AG04450 (cell line): ENCODE measurements around the gene PRR3. TPM values are rescaled to one million over a fixed set of nuclear protein-coding genes. Genes with fewer than 3 reads are reported as not detected.
A peak's percentile ranks its signal among the peaks of the same experiment; 100 is the strongest.

Experiments used
- CTCF ChIA-PET: fragments of 300-600, 350-600 bp; formaldehyde crosslinking; extraction: SDS; loops from one replicate; lab custom pipeline; 2022; ENCODE audit warnings: antibody characterized with exemption, inconsistent platforms; lab: Charles Lee
- POLR2A ChIA-PET: fragments of 350-600 bp; formaldehyde crosslinking; extraction: SDS; loops from one replicate; lab custom pipeline; 2021; ENCODE audit warnings: antibody characterized with exemption, inconsistent platforms; lab: Yijun Ruan, JAX
- DNase-seq: peaks from one replicate; pipeline ENCODE4 v3.0.0-alpha.2; 2011; ENCODE audit warnings: low read depth, low spot score
- H3K27ac ChIP-seq: one replicate; pipeline ENCODE4 v1.5.1; 2012; ENCODE audit warnings: low read depth, low read length, control low read depth
- H3K27me3 ChIP-seq: one replicate; pipeline ENCODE4 v1.6.0; 2012; ENCODE audit warnings: low read length; ENCODE audit not compliant: control insufficient read depth, insufficient read depth
- H3K4me3 ChIP-seq: 2 replicates; pipeline ENCODE4 v1.5.1; 2011; ENCODE audit warnings: mild to moderate bottlenecking, low read depth, low read length, control low read depth
- H3K9me3 ChIP-seq: 2 replicates; pipeline ENCODE4 v1.5.1; 2012; ENCODE audit warnings: low read length; ENCODE audit not compliant: control insufficient read depth, insufficient read depth
- polyA plus RNA-seq: library from polyadenylated mRNA; depleted of rRNA; stranded (reverse); fragments of >200 nt; gene quantifications from 2 replicates; pipeline ENCODE4 v1.2.3, GENCODE V29; 2011
- TF ChIP-seq, protein P1 (sequence below): IDR thresholded peaks from 2 replicates; pipeline ENCODE4 v1.5.1; 2011; ENCODE audit warnings: low read depth, low read length, control low read depth, inconsistent platforms

PRR3 gene
- polyA plus RNA-seq, 1 experiment, result 26.8 TPM

DNA sequence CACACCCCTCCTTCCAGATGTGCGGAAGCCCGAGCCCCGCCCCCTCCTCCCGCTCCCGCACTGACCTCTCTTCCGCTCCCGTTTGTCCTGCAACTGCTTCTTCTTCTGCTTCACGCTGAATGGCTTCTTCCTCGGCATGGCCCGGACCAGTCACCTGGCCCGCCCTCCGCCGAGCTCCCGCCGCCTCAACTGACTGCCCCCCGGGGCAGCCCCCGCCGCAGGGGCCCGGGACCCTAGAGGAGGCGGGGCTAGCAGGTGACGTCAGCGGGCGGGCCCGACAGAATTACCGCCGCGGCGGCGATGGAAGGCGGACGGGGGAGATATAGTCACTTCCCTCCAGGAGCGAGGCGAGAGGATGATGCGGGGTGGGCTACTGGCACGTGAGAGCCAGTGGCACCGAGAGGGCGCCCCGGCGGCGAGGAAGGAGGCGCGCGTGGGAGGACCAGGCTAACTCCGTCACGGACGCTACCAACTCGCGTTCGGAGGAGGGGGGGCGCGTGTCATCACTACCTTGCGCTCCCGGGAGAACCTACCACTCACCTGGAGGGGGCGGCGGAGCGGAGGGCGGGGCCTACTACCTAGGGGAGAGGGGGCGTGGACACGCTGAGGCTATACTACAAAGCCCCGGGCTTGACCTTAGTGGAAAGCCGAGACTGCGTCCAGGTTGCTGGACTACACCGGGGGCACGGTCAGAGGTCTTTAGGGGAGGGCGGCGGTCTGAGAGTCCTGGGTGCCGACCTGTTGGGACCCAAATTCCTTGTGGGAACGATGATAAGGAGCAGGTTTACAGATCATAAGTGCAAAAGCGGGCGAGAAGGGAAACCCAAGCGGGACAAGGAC is 809 bp upstream of the PRR3 start, which contains the start of gene GNL1:
TSS of gene GNL1 (minus strand) at position 424 of the 840 bp plus-strand sequence. CDS start at position 138, 286 bp downstream.
- TF ChIP-seq, protein P1, sequence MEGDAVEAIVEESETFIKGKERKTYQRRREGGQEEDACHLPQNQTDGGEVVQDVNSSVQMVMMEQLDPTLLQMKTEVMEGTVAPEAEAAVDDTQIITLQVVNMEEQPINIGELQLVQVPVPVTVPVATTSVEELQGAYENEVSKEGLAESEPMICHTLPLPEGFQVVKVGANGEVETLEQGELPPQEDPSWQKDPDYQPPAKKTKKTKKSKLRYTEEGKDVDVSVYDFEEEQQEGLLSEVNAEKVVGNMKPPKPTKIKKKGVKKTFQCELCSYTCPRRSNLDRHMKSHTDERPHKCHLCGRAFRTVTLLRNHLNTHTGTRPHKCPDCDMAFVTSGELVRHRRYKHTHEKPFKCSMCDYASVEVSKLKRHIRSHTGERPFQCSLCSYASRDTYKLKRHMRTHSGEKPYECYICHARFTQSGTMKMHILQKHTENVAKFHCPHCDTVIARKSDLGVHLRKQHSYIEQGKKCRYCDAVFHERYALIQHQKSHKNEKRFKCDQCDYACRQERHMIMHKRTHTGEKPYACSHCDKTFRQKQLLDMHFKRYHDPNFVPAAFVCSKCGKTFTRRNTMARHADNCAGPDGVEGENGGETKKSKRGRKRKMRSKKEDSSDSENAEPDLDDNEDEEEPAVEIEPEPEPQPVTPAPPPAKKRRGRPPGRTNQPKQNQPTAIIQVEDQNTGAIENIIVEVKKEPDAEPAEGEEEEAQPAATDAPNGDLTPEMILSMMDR, result 0 out of 2 replicates have a peak, but pooled peaks have one; percentile 8
- CTCF ChIA-PET, result interaction anchor here (6.7 kb wide), 1 partner anchor 13 kb away, joined by 101 read pairs; no protein-coding TSS in a partner anchor
- POLR2A ChIA-PET, result interaction anchor here (0.8 to 1.7 kb wide), 4 partner anchors 10 to 58 kb away, joined by 3 to 14 read pairs (median 4); partner anchors contain the start of gene ABCF1
- Histone ChIP-seq H3K27ac (peak within 1 kb of the TSS; percentile 97), H3K9me3 (no peaks in the 10 kb centered on the region), H3K27me3 (no peaks in the 10 kb centered on the region), H3K4me3 (peak within 1 kb of the TSS; percentile 100)
- peak; percentile 65 for DNase-seq

DNA sequence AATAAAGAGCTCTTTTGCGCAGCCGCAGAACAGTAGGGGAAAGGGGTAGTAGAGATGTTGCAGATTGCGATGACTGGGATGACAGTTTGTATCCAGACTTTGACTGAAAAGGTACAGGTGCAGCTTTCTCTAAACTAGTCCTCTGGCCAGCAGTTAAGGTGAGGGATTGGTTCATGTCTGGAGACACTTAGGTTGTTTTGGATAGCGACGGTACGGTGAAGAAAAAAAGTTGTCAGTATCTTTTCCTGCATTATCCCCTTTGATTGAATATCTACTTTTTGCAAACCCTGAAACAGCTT is 537 bp downstream of the PRR3 start:
- CTCF ChIA-PET, result interaction anchor here (0.6 to 6.7 kb wide), 4 partner anchors 15 to 76 kb away, joined by 3 to 101 read pairs (median 4); no protein-coding TSS in a partner anchor
- TF ChIP-seq, protein P1, result no peak
- DNase-seq, result no peak
- H3K4me3 ChIP-seq, result peak overlapping the region; percentile 100
- H3K9me3 ChIP-seq, result no peaks in the 10 kb centered on the region
- POLR2A ChIA-PET, result interaction anchor here (0.6 to 1.7 kb wide), 7 partner anchors 8 to 60 kb away, joined by 3 to 14 read pairs (median 3); partner anchors contain the start of genes ABCF1 and PPP1R10
- peak overlapping the region; percentile 97 for H3K27ac ChIP-seq
- H3K27me3 ChIP-seq, result no peaks in the 10 kb centered on the region

DNA sequence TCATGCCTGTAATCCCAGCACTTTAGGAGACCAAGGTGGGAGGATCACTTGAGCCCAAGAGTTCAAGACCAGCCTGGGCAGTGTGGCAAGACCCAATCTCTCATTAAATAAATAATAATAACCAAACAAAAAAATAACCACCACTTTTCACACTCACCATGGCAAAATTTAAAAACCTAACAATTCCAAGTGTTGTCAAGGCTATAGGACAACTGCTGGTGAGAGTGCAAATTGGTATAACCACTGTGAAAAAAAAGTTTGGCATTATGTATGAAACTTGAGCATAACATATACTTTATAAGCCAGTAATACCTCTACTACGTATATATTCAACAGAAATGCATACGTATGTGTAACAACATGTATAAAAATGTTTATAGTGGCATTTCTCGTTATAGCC is 3.8 kb downstream of the PRR3 start:
- Histone ChIP-seq H3K4me3 (no peak overlapping the region), H3K9me3 (no peaks in the 10 kb centered on the region), H3K27me3 (no peaks in the 10 kb centered on the region), H3K27ac (no peak overlapping the region)
- no peak for DNase-seq
- CTCF ChIA-PET, result interaction anchor here (0.8 kb wide), 1 partner anchor 19 kb away, joined by 3 read pairs; no protein-coding TSS in a partner anchor
- TF ChIP-seq, protein P1, result no peak
- POLR2A ChIA-PET, result no interaction called here

- ChIA-PET POLR2A (interaction anchor here (0.6 kb wide), 1 partner anchor 52 kb away, joined by 6 read pairs; no protein-coding TSS in a partner anchor), CTCF (interaction anchor here (0.6 to 1.8 kb wide), 2 partner anchors 21 to 30 kb away, joined by 3 to 16 read pairs; no protein-coding TSS in a partner anchor)
- Histone ChIP-seq H3K4me3 (no peak overlapping the region), H3K9me3 (no peaks in the 10 kb centered on the region), H3K27ac (no peak overlapping the region), H3K27me3 (no peaks in the 10 kb centered on the region)
- TF ChIP-seq, protein P1, result no peak
- no peak for DNase-seq
Observed at GRCh38 chr6:30562470-30563425, 5.7 kb downstream of the PRR3 start.
